ENCODE measurements around the gene CFHR1.

DNA sequence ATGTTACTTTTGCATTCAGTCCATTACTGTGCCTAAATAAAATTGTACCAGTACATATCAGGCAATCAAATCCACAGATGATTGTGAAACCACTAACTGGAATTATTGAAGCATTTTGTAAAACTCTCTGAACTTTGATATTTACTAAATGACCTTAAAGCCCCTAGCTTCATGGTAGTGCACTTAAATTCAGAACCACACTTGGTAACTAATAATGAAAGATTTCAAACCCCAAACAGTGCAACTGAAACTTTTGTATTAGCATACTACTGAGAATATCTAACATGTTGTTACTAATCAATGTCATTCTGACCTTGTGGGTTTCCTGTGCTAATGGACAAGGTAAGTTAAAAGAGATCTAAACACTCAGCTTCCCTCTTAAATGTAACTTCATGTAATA is 44.9 kb upstream of the CFHR1 start, which contains the start of gene CFHR3:
- TF ChIP-seq, protein P1, sequence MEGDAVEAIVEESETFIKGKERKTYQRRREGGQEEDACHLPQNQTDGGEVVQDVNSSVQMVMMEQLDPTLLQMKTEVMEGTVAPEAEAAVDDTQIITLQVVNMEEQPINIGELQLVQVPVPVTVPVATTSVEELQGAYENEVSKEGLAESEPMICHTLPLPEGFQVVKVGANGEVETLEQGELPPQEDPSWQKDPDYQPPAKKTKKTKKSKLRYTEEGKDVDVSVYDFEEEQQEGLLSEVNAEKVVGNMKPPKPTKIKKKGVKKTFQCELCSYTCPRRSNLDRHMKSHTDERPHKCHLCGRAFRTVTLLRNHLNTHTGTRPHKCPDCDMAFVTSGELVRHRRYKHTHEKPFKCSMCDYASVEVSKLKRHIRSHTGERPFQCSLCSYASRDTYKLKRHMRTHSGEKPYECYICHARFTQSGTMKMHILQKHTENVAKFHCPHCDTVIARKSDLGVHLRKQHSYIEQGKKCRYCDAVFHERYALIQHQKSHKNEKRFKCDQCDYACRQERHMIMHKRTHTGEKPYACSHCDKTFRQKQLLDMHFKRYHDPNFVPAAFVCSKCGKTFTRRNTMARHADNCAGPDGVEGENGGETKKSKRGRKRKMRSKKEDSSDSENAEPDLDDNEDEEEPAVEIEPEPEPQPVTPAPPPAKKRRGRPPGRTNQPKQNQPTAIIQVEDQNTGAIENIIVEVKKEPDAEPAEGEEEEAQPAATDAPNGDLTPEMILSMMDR (IDR thresholded peaks at IDR 0.05; ENCODE audit: poor library complexity), result no peak
- no peak for TF ChIP-seq EZH2phosphoT487 (IDR thresholded peaks at IDR 0.05; ENCODE audit: low read depth, severe bottlenecking, unreplicated experiment)

Measured in hepatocyte (in vitro differentiated cells).